Bone marrow (tissue), 2 donors: ENCODE data around the gene ZMIZ2.

Experiments used
- DNase-seq, 2 donors: peaks; one replicate each; lab custom pipeline; 2025; lab: John Stamatoyannopoulos, UW

ZMIZ2 gene

DNA sequence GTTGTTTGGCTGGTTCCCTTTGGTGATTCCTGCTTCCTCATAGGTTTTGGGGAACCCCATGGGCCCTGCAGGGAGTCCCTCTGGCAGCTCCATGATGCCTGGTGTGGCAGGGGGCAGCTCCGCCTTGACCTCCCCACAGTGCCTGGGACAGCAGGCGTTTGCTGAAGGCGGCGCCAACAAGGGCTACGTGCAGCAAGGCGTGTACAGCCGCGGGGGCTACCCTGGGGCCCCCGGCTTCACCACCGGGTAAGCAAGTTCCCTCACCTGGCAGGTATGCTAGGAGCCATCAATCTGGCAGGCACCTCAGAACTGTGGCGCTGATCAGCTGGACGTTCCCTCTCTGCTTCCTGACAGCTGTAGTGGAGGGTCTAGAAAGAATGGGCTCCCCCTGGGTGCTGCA is 8.3 kb downstream of the ZMIZ2 start:
- no peak for DNase-seq

DNA sequence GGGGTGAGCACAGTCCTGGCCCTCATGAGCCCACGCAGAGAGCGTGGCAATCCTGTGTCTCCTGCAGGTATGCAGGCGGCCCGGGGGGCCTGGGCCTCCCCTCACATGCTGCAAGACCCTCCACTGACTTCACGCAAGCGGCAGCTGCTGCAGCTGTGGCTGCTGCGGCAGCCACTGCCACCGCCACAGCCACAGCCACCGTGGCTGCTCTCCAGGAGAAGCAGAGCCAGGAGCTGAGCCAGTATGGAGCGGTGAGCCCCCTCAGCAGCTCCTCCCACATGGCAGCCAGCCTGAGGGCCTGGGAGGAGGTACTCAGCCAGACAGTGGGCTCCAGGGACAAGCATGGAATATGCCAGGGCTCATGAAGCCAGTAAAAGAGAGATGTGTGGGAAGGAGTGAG is 8.7 kb downstream of the ZMIZ2 start:
- DNase-seq: no peak

DNA sequence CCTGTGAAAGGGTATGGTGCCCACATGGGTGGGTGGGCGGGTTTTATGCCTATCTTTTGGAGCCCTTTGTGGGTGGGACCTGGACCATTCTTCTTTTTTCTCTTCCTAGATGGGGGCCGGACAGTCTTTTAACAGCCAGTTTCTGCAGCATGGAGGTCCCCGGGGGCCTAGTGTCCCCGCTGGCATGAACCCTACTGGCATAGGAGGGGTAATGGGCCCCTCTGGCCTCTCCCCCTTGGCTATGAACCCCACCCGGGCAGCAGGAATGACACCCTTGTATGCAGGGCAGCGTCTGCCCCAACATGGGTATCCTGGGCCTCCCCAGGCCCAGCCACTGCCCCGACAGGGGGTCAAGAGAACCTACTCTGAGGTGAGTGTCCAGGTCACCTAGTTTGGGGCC is 9.1 kb downstream of the ZMIZ2 start:
- no peak for DNase-seq

DNA sequence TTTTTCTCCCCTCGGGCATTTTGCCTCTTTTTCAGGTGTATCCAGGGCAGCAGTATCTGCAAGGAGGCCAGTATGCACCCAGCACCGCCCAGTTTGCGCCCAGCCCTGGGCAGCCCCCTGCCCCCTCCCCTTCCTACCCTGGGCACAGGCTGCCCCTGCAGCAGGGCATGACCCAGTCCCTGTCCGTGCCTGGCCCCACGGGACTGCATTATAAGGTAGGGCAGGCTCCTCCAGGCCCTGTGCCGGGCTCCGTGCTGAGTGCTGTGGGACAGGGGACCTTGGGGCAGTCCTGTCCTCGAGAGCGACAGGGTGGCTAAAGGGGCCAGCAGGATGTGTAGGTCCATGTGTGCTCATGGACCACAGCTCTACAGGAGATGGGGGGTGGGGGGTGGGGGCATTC is 10.6 kb downstream of the ZMIZ2 start:
- no peak for DNase-seq

DNA sequence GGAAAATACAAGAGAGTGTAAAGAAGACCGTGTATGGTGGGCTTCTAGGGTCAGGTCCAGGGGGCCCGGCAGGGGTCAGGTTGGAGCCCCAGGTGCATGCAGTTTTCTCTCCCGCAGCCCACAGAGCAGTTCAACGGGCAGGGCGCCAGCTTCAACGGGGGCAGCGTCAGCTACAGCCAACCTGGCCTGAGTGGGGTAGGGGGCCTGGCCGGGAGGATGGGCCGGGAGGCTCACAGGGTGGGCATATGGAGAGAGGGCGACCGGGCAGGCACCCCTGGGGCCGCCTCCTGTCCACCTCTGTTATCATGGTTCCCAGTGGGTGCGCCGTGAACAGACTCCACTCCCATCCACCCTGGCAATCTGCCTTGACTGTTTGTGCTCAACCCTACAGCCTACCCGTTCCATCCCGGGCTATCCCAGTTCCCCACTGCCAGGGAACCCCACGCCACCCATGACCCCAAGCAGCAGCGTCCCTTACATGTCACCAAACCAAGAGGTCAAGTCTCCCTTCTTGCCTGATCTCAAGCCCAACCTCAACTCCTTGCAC is 11.5 kb downstream of the ZMIZ2 start:
- no peak for DNase-seq

DNA sequence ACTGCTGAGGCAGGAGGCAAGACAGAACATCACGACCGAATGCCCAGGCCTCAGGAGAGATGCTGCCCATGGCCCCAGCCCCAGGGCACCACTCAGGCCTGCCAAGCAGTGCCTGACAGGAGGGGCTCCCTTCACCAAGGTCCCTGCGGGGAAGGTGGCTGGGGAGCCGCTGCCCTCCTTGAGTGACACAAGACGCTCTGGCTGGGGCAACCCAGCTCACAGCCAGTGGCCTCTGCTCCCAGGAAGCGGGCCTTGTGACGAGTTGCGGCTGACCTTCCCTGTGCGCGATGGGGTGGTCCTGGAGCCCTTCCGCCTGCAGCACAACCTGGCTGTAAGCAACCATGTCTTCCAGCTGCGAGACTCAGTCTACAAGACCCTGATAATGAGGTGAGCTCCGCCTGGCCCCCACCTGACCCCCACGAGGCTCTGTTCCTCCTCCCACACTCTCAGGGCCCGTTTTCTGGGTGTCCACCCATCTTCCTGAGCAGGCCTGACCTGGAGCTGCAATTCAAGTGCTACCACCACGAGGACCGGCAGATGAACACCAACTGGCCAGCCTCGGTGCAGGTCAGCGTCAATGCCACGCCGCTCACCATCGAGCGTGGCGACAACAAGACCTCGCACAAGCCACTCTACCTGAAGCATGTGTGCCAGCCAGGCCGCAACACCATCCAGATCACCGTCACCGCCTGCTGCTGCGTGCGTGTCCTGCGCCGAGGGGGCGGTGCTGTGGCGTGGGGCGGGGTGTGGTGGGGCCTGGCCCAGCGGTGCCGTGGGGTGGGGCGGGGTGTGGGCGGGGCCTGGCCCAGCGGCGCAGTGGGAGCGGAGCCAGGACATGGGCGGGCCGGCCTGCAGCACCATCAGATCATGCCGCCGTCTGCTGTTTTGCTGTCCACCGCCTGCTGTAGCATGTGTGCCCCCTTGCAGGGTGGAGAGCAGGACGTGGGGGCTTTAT is 12.8 kb downstream of the ZMIZ2 start:
- DNase-seq: no peak

DNA sequence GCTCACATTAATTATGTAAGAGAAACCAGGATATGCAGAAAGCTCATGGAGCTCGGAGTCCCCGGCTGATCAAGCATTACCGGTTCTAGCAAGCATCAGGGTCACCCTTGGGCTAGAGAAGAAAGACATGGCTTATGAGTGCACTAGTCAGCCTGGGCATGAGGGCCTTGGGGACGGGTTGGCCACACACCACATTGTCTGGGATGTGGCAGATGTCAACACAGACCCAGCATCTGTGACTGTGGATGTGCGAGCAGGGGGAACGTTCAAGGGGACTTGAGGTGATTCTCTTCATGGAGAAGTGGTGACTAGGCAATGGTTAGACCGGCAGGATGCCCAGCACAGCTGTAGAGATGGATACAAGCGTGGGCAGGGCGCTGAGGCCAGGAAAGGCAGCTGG is 13.7 kb downstream of the ZMIZ2 start:
- DNase-seq: no peak

DNA sequence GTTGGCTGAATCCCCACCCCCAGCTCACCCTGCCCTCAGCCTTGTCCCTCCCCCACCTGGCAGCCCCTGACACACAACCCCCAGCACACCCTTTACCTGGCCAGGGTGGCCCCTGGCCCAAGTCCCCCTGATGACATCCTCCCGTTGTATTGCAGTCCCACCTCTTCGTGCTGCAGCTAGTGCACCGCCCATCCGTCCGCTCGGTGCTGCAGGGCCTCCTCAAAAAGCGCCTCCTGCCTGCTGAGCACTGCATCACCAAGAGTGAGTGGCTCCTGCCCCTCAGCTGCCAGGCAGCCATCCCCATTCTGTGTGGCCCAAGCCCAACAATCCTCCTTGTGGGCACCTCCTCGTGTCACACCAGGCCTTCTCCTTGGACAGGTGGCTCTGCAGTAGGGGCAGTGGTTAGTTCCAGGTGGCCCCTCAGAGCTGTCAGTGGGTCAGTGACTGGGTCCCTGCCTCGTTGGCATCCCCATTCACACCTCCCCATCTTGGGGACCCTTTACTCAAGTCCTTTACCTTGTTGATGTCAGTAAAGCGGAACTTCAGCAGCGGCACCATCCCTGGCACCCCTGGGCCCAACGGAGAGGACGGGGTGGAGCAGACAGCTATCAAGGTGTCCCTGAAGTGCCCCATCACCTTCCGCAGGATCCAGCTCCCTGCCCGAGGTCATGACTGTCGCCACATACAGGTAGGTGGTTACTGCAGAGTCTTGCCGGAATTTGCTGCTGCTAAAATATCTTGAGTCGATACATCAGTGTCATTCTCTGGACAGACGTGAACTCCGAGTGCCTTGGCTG is 14.3 kb downstream of the ZMIZ2 start:
- no peak for DNase-seq

DNA sequence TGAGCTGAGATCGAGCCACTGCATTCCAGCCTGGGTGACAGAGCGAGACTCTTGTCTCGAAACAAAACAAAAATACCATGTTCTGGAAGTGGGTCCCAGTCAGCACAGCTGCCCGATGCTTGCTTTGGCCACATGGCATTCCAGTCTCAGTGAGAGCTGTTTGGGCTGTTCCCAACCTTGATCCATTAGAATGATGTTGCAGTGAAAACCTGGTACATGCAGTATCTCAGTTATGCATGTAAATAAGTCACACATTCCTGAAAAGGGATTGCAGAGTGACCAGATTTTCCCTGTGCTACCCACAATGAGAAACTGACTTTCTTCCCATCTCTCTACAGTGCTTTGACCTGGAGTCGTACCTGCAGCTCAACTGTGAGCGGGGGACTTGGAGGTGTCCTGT is 15.4 kb downstream of the ZMIZ2 start:
- no peak for DNase-seq

DNA sequence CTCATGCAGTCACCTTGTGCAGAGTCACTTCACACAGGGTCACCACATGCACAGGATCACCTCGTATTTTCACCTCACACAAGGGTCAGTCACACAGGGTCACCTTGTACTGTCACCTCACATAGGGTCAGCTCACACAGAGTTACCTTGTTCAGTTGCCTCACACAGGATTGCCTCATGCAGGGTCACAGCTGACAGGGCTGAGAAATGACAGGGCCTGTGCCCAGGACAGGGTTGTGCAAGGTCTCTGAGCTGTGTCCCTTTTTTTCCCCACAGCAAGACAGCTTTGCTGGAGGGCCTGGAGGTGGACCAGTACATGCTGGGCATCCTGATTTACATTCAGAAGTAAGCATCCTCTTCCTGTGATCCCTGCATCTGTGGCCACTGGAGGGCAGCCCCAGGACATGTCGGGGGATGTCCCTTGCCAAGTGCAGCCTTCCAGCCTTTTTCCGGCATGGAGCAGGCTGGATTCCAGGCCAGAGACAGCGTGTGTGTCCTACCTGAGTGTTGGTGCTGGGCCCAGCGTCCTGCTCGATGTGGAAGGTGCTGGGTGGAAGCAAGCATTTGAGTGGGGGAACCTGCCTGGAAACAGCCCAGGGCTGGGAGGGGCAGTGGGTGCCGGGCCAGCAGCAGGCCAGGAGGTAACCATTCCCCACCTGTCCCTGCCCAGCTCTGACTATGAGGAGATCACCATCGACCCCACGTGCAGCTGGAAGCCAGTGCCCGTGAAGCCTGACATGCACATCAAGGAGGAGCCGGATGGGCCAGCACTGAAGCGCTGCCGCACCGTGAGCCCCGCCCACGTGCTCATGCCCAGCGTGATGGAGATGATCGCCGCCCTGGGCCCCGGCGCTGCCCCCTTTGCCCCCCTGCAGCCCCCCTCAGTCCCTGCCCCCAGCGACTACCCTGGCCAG is 16.3 kb downstream of the ZMIZ2 start:
- no peak for DNase-seq

DNA sequence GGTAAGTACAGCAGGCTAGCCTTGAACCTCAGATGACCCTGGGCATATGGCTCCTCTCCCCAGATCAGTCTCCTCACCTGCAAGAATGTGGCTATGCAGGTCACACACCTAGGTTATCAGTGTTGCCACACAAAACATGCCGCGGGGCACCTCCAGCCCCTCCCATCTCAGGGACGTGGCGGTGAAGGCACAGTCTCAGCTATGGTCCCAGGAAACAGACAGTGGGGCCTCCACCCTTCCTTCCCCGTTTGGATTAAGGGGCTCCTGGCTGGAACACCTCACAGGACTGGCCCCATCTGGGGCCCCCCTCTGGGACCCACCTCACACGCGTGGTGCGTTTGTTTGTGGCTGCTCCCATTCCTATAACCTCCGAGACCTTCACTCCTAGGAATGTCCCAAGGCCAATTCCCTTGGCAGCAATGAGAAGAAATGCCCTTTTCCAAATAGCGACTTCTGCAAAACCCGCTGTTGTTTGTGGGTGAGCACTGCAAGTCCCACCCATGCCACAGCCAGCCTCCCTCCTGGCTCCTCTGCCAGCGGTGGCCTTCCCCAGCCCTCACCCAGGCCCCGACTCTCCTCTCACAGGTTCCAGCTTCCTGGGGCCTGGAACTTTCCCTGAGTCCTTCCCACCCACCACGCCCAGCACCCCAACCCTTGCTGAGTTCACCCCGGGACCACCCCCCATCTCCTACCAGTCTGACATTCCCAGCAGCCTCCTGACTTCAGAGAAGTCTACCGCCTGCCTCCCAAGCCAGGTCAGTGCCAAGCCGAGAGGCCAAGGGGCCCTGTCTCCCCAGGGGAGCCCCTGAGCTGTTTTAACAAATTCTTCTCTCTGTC is 17.1 kb downstream of the ZMIZ2 start:
- DNase-seq: no peak

DNA sequence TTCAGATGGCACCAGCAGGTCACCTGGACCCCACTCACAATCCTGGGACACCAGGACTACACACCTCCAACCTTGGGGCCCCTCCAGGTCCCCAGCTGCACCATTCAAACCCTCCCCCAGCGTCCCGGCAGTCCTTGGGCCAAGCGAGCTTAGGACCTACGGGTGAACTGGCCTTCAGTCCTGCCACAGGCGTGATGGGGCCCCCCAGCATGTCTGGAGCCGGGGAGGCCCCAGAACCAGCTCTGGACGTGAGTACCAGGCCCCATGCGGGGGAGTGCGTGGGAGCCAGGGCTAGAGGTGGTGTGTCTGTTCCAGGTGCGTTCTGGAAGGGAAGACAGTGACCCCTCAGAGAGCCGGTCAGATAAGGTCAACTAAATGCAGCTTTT is 17.8 kb downstream of the ZMIZ2 start:
- no peak for DNase-seq

DNA sequence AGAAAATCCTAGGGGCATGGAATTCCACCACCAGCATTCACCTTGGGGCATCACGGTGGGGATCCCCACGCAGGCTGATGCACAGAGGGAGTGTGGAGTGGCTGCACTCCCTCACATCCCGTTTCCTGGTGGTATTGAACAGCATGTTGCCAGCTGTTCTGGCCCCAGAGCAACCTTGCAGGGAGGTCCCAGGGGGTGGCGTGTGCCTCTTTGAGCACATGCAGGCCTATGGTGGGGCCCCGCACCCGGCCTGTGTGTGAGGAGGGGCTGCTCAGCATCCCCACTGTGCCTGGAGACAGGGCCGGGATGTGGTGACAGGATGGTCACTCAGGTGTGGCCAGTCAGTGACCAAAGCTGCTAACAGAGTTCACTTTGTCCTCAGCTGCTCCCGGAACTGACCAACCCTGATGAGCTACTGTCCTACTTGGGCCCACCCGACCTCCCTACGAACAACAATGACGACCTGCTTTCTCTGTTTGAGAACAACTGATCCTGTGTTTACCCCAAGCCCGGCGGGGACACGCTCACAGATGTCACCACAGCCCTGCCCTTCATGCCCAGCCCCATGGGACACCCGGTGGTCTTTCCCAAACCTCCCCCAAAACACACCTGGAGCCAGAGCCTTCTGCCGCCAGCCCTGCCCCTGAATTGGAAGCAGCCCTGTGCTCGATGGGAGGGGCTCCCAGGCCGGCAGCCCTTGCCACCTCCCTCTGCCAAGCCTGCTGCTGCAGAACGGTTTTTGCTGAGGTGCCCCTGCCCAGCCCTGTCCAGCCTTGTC is 18.7 kb downstream of the ZMIZ2 start:
- DNase-seq: no peak

DNA sequence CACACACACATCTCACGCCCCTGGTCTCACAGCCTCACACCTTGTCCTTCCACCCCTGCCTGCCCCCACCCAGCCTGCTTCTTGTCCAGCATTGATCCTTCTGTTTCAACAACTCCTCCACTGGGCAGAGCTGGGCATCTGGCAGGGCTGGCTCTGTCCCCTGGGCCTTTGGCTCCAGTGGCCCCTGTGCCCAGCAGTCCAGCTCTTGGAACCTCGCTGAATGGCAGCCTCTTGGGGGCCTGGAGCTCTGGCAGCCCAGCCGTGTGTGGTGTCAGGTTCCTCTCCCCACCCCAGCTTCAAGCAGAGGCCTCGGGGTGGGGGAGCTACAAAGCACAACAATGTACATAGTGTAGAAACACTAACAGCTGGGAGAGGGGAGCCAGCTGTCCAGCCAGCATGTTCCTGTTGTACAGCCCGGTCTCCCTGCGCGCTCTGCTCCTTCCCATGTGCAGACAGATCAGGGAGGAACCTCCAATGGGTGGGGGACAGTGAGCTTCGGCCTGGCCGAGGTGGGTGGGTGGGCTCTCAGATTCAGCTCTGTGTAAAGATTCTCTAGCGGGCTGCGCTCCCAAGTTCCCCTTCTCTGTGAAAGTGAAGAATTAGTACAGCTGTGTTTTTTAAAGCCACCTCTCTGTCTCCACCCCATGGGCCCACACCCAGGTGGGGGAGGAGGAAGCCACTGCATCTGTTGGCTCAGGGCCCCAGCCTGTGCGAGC is 19.4 kb downstream of the ZMIZ2 start:
- DNase-seq: peak in 1 of 2 donors; percentile 36

DNA sequence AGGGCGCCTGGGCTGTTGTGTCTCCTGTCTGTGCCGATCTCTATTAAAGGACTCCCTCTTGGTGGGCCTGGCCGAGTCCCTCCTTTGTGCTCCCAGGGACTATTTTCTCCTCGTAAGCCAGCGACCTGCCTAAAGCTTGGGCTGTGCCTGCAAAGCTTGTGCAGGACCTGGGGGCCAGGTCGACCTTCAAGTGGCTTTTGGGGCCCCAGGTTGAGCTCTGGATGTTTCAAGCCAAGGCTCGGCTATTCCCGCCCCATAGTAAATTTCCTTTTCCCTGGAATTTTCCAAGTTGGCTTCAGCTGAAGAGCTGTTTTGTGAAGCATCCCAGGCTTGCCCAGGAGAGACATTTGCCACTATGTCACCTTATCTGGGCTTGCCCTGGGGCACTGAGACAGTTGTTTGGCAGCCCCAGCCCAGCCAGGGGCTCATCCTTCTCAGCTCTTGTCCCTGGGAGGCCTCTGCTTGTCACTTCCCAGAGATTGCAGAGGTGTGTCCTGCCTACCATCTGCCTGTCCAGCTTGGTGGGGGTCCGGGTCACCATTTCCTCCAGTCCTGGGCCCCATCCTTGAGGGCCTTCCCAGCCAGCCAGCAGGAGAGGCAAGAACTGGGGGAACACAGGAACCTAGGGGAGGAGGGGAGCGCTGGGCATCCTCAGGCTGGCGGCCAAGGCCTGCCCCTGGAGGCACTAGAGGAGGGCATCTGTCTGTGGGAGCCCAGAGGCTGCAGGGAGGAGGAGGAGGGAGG is 20.2 kb downstream of the ZMIZ2 start:
- no peak for DNase-seq

DNA sequence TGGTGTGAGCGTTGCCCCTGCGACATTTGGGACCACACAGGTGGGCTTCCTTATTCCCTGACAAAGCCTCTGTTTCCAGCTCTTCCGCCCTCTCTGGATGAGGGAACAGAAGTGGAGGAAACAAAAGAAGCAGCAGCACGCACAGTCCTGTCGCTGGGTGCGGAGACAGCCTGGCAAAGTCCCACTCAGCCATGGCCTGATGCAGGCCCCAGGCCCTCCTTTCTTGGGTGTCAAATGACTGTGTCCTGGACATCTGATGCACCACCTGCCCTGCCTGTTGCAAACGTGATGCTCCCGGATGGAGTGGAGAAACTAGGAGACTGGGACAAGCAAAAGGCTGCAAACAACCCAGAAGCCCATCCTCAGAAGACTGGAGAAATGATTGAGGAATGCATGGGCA is 20.7 kb downstream of the ZMIZ2 start:
- no peak for DNase-seq

DNA sequence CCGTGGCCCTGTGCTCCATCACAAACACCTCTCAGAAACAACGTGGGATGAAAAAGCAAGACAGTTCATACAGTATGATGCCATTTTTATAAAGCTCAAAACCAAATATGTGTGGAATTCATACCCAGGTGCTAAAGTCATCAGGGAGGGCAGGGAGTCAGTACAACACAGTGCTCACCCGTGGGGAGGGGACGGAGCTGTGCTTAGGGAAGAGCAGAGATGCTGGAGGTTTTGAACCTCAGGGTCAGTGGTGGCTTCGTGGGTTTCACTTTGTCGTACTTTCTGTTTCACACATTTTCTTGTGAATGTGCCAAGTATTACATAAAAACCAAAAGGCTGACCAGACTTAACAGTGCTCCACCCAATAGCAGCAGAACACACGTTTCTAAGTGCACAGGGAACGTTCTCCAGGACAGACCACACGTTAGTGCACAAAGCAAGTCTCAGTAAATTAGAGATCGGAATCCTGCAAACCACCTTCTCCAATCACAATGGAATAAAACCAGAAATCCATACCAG is 21.2 kb downstream of the ZMIZ2 start:
- DNase-seq: no peak

DNA sequence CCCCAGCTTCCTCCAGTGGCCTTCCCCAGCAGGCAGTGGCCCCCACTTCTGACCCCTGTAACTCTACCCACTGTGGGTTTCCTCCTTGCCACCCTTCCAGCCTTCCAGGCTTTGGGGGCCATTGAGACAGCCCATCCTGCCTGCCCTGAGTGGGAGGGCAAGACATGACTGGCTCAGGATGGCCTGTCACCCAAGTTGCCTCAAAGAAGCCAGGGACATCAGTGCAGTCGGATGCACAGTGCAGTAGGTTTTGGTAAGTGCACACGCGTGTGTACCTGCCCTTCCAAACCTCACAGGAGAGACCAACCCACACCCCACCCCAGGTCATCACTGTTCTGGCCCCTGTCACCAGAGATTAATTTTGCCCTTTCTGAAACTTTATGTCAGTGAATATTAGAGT is 22.7 kb downstream of the ZMIZ2 start:
- DNase-seq: no peak

DNA sequence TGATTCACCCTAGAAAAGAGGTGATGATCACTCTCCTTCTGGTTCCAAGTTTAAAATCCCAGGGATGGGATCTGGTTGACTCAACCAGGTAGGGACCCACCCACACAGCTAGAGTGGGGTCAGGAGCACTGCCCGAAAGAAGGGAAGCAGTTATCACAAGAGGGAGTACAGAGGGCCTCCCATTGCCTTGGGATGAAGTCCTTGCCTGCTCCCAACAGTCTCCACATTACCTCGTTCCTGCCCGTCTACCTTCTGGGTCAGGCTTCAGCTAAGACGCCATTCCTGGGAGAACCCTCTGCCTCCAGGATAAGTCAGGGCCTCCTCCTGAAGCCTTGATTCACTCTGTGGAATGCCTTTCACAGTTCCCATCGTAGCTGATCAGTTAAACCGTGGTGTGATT is 23.8 kb downstream of the ZMIZ2 start:
- DNase-seq: no peak
